IPS-18c (cell line): Measurements from ENCODE around the gene IGDCC3.

Experiments used
- H3K4me3 ChIP-seq: 2 replicates; pipeline ENCODE4 v1.7.0; 2013; ENCODE audit warnings: low read depth, mild to moderate bottlenecking, low read length, moderate library complexity; ENCODE audit not compliant: insufficient read depth
- H3K9me3 ChIP-seq: one replicate; pipeline ENCODE4 v1.6.1; 2013; ENCODE audit warnings: mild to moderate bottlenecking, low read length, moderate library complexity; ENCODE audit not compliant: control insufficient read depth, insufficient read depth

The IGDCC3 gene

GRCh38 chr15:65339920-65340319, 37.9 kb downstream of the IGDCC3 start:
- Histone ChIP-seq H3K4me3 (no peak overlapping the region), H3K9me3 (no peaks in the 10 kb centered on the region)

DNA sequence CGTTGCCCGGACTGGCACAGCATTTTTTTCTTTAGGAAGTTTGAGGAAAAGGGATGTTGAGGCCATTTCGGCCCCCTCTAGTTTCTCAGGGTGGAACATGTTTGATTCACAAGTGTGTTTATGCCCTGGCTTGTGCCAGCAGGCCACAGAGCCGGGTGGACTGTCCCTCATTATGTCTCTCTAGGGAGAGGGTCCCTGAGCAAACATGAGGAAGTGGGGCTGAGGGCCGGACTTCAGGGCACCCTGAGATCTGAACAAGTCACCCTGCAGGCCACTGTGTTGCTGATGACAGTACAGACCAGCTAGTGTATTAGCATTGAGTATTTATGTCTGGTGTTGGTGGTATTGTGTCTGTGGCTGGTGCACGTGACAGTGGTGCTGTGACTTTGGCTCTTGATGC, 38.4 kb downstream of the IGDCC3 start:
- no peaks in the 10 kb centered on the region for H3K9me3 ChIP-seq
- no peak overlapping the region for H3K4me3 ChIP-seq

GRCh38 chr15:65338823-65339222, 39.0 kb downstream of the IGDCC3 start:
- H3K9me3 ChIP-seq: no peaks in the 10 kb centered on the region
- no peak overlapping the region for H3K4me3 ChIP-seq

- Histone ChIP-seq H3K9me3 (no peaks in the 10 kb centered on the region), H3K4me3 (no peak overlapping the region)
These were observed 39.4 kb downstream of the IGDCC3 start for GRCh38 chr15:65338366-65338765.

- Histone ChIP-seq H3K9me3 (no peaks in the 10 kb centered on the region), H3K4me3 (no peak overlapping the region)
These were observed 40.2 kb downstream of the IGDCC3 start for GRCh38 chr15:65337436-65338070.

DNA sequence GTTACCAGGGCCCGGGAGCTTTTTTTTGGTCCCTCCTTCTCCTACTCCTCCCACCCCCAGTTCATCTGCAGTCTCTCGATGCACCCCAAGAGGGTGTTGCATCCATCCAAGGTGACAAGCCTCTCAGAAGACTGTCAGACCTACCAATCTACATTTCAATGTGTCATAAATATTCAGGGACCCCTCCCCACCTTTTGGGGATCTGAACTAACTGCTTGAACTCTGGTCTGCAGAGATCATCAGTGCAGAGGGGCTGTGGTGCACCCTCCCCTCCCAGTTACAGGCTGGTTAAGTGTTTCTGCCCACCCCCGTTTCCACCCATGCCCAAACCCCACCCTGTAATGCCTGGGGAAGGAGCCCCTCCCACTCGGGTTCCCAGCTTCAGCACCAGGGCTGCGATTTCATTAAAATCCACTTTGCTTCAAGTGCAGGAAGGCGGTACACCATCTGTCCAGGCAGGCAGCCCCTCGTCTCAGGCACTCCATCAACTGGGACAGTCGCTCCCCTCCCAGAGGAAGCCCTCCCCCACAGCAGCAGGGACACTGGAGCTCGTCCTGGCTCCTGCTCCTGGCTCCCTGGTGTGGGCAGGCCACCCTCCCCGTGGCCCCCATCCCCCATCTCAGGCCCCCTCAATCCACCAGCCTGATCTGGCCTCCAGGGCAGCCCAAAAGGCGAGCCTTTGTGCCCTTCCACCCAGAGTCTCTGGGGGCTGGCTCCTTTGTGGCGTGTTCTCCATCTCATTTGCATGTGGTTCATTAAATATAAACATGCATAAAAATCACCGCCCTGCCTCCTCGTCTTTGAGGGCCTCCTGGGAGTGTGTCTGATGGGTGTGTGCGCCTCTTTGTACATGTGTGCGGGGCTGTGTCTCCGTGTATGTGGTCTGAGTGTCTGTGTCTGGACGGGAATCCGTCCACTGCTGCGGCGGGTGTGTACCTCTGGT, 41.0 kb downstream of the IGDCC3 start:
- H3K4me3 ChIP-seq: no peak overlapping the region
- H3K9me3 ChIP-seq: no peaks in the 10 kb centered on the region

GRCh38 chr15:65335278-65336055, 42.3 kb downstream of the IGDCC3 start:
- H3K4me3 ChIP-seq: no peak overlapping the region
- H3K9me3 ChIP-seq: no peaks in the 10 kb centered on the region

DNA sequence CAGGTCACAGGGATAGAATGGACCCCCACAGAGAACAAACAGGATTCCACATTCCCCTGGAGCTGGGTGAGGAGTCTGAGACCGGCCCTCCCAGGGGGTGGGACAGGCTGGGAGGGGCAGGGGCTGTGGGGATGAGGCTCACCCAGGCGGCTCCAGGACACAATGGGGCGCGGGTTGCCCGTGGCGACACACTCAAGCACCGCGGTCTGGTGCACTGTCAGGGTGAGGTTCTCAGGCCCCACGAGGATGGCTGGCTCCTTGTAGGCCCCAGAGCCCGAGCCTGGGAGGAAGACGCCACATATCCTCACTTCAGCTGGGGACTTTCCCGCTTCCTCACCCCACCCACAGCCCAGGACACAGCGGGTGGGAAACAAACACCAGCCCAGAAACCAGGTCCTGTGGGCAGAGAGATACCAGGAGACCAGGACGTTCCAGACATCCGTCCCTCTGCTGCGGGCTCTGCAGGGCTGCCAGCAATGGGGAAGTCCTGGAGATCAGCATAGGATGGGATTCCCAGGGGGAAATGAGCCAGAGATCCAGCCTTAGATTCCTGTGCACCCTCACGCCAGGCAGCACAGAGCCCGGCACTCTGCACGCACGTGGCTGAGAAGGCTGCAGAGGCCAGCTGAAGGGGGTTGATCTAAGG, 43.1 kb downstream of the IGDCC3 start:
- Histone ChIP-seq H3K9me3 (no peaks in the 10 kb centered on the region), H3K4me3 (no peak overlapping the region)

- Histone ChIP-seq H3K9me3 (no peaks in the 10 kb centered on the region), H3K4me3 (no peak overlapping the region)
These were observed 43.9 kb downstream of the IGDCC3 start for GRCh38 chr15:65333856-65334255.

GRCh38 chr15:65333148-65333820, 44.5 kb downstream of the IGDCC3 start:
- no peak overlapping the region for H3K4me3 ChIP-seq

GRCh38 chr15:65332391-65333147, 45.2 kb downstream of the IGDCC3 start:
- H3K4me3 ChIP-seq: no peak overlapping the region
- H3K9me3 ChIP-seq: no peaks in the 10 kb centered on the region

More at GRCh38 chr15:65333148-65333820, 44.5 kb downstream of the IGDCC3 start:
- H3K9me3 ChIP-seq: no peaks in the 10 kb centered on the region

GRCh38 chr15:65331811-65332210, 46.0 kb downstream of the IGDCC3 start:
- no peak overlapping the region for H3K4me3 ChIP-seq
- peaks cover 2% of the 10 kb centered on the region for H3K9me3 ChIP-seq

DNA sequence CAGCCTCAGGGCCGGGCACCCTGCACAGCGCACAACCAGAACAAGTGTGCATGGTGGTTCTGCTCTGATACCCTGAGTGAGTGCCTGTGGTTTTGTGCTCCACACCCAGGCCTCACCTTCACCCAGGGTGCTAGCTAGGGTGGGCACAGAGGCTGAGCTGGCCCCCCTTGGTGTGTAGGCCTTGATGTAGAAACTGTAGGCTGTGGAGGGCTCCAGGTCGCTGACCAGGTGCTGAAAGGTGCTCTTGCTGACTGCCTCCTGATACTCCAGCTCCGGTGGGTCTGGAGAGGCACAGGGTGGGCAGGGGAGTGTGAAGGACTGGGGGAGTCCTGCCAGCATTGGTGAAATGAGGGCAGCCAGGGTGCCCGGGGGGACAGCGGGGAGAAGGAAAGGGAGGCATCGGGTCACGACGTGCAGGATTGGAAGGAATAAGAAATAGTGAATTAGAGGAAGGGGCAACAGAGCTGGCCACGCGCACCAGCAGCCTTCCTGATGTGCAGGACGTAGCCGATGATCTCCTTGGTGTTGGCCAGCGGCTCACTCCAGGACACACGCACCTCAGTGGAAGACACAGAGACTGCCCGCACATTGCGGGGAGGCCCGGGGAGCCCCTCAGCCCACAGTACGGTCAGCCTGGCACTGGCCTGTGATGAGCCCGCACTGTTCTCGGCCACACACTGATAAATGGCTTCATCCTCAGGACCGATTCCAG, 46.7 kb downstream of the IGDCC3 start:
- no peak overlapping the region for H3K4me3 ChIP-seq

GRCh38 chr15:65329984-65330735, 47.6 kb downstream of the IGDCC3 start:
- H3K9me3 ChIP-seq: peaks cover 2% of the 10 kb centered on the region
- H3K4me3 ChIP-seq: no peak overlapping the region

More for the DNA sequence above, 46.7 kb downstream of the IGDCC3 start:
- peaks cover 2% of the 10 kb centered on the region for H3K9me3 ChIP-seq
